MM.1S (cell line): ENCODE results near the gene MAN2A2.

ENCODE experiments used
- DNase-seq: peaks from one replicate; pipeline ENCODE4 v3.0.0-alpha.2; 2015
- H2AFZ ChIP-seq: fragments of 300-600 bp; sonication (generic); 2 replicates; pipeline ENCODE4 v1.6.0; 2016; ENCODE audit warnings: antibody characterized with exemption, low read length
- H3F3A ChIP-seq: fragments of 300-600 bp; sonication (generic); 2 replicates; pipeline ENCODE4 v1.6.1; 2016; ENCODE audit warnings: mild to moderate bottlenecking, antibody characterized with exemption, low read length, moderate library complexity, mixed read lengths; ENCODE audit not compliant: insufficient read depth
- H3K27ac ChIP-seq: fragments of 300-600 bp; sonication (generic); 2 replicates; pipeline ENCODE4 v1.5.1; 2016; ENCODE audit warnings: mild to moderate bottlenecking, low read length
- H3K27me3 ChIP-seq: fragments of 300-600 bp; sonication (generic); replicated peaks from 2 replicates; pipeline ENCODE4 v1.6.0; 2016; ENCODE audit warnings: low read length; ENCODE audit not compliant: insufficient read depth
- H3K36me3 ChIP-seq: fragments of 300-600 bp; sonication (generic); replicated peaks from 2 replicates; pipeline ENCODE4 v1.6.1; 2016; ENCODE audit warnings: mild to moderate bottlenecking, low read length, mixed read lengths; ENCODE audit not compliant: insufficient read depth
- H3K4me1 ChIP-seq: fragments of 300-600 bp; sonication (generic); 2 replicates; pipeline ENCODE4 v1.6.1; 2016; ENCODE audit warnings: low read length, mixed read lengths
- H3K4me2 ChIP-seq: fragments of 300-600 bp; sonication (generic); 2 replicates; pipeline ENCODE4 v1.6.0; 2016; ENCODE audit warnings: low read depth, low read length
- H3K4me3 ChIP-seq: fragments of 300-600 bp; sonication (generic); 2 replicates; pipeline ENCODE4 v1.5.1; 2016; ENCODE audit warnings: low read length, mixed read lengths
- H3K79me2 ChIP-seq: fragments of 300-600 bp; sonication (generic); 2 replicates; pipeline ENCODE4 v1.6.1; 2016; ENCODE audit warnings: mixed run types, low read length, mixed read lengths
- H3K9ac ChIP-seq: fragments of 300-600 bp; sonication (generic); 2 replicates; pipeline ENCODE4 v1.6.1; 2016; ENCODE audit warnings: low read length, mixed read lengths
- H3K9me2 ChIP-seq: fragments of 300-600 bp; sonication (generic); replicated peaks from 2 replicates; pipeline ENCODE4 v1.6.1; 2016; ENCODE audit warnings: mild to moderate bottlenecking, low read length, mixed read lengths; ENCODE audit not compliant: insufficient read depth
- H3K9me3 ChIP-seq: fragments of 300-600 bp; sonication (generic); replicated peaks from 2 replicates; pipeline ENCODE4 v1.6.1; 2016; ENCODE audit warnings: mild to moderate bottlenecking, low read length, mixed read lengths; ENCODE audit not compliant: insufficient read depth
- H4K20me1 ChIP-seq: fragments of 300-600 bp; sonication (generic); 2 replicates; pipeline ENCODE4 v1.6.1; 2016; ENCODE audit warnings: mild to moderate bottlenecking, low read length, moderate library complexity, mixed read lengths; ENCODE audit not compliant: insufficient read depth
- CTCF ChIP-seq: fragments of 300-600 bp; sonication (generic); IDR thresholded peaks from 2 replicates; pipeline ENCODE4 v1.5.1; 2016; ENCODE audit warnings: antibody characterized with exemption, low read length, mixed read lengths
- EZH2 ChIP-seq: fragments of 300-600 bp; sonication (generic); optimal IDR thresholded peaks from 2 replicates; pipeline ENCODE3; 2017; ENCODE audit warnings: low read depth, mild to moderate bottlenecking, antibody characterized with exemption, low read length, mixed read lengths
- EZH2phosphoT487 ChIP-seq: fragments of 300-600 bp; sonication (generic); IDR thresholded peaks from 2 replicates; pipeline ENCODE4 v1.6.1; 2018; ENCODE audit warnings: antibody characterized with exemption, low read length

MAN2A2 gene

GRCh38 chr15:90886291-90886614, 16.8 kb upstream of the MAN2A2 start:
- H3F3A ChIP-seq: no peaks in the 10 kb centered on the region; the same call in 1 of the 2 replicates
- no peaks in the 10 kb centered on the region for H3K4me1 ChIP-seq
- TF ChIP-seq EZH2 (no peak), EZH2phosphoT487 (no peak), CTCF (no peak)
- no peaks in the 10 kb centered on the region for H4K20me1 ChIP-seq
- H3K4me3 ChIP-seq: no peak overlapping the region
- H3K36me3 ChIP-seq: no peaks in the 10 kb centered on the region
- no peaks in the 10 kb centered on the region for H3K9me2 ChIP-seq
- H2AFZ ChIP-seq: no peak overlapping the region
- H3K9me3 ChIP-seq: no peaks in the 10 kb centered on the region
- no peaks in the 10 kb centered on the region for H3K79me2 ChIP-seq
- H3K27ac ChIP-seq: no peak overlapping the region
- peaks cover 10% of the 10 kb centered on the region; the same call in 1 of the 2 replicates for H3K27me3 ChIP-seq
- H3K4me2 ChIP-seq: no peak overlapping the region
- no peak overlapping the region for H3K9ac ChIP-seq
- no peak for DNase-seq

- TF ChIP-seq CTCF (no peak), EZH2phosphoT487 (no peak), EZH2 (no peak)
- Histone ChIP-seq H3F3A (no peaks in the 10 kb centered on the region; the same call in 1 of the 2 replicates), H3K36me3 (no peaks in the 10 kb centered on the region), H3K27ac (no peak overlapping the region), H3K9me2 (no peaks in the 10 kb centered on the region), H3K4me3 (no peak overlapping the region), H3K4me1 (no peaks in the 10 kb centered on the region), H4K20me1 (no peaks in the 10 kb centered on the region), H2AFZ (no peak overlapping the region), H3K9me3 (no peaks in the 10 kb centered on the region), H3K27me3 (peaks cover 10% of the 10 kb centered on the region; the same call in 1 of the 2 replicates), H3K79me2 (no peaks in the 10 kb centered on the region), H3K9ac (no peak overlapping the region), H3K4me2 (no peak overlapping the region)
- no peak for DNase-seq
These were observed 16.0 kb upstream of the MAN2A2 start for GRCh38 chr15:90887037-90887481.

- Histone ChIP-seq H3K4me2 (no peak overlapping the region), H3K79me2 (no peaks in the 10 kb centered on the region), H3K36me3 (no peaks in the 10 kb centered on the region), H3F3A (no peaks in the 10 kb centered on the region; the same call in 1 of the 2 replicates), H3K9me3 (no peaks in the 10 kb centered on the region), H2AFZ (no peak overlapping the region), H4K20me1 (no peaks in the 10 kb centered on the region), H3K4me3 (no peak overlapping the region), H3K27me3 (peaks cover 10% of the 10 kb centered on the region; the same call in 1 of the 2 replicates), H3K9me2 (no peaks in the 10 kb centered on the region), H3K4me1 (no peaks in the 10 kb centered on the region), H3K9ac (no peak overlapping the region), H3K27ac (no peak overlapping the region)
- DNase-seq: no peak
- TF ChIP-seq EZH2: no peak
These were observed 13.8 kb upstream of the MAN2A2 start for GRCh38 chr15:90889313-90889730.

- Histone ChIP-seq H3F3A (no peaks in the 10 kb centered on the region; the same call in 1 of the 2 replicates), H3K9me2 (no peaks in the 10 kb centered on the region), H2AFZ (no peak overlapping the region), H3K27me3 (peaks cover 10% of the 10 kb centered on the region; the same call in 1 of the 2 replicates), H3K79me2 (no peaks in the 10 kb centered on the region), H3K9ac (no peak overlapping the region), H3K36me3 (no peaks in the 10 kb centered on the region), H3K4me1 (no peaks in the 10 kb centered on the region), H3K4me2 (no peak overlapping the region), H3K9me3 (no peaks in the 10 kb centered on the region), H4K20me1 (no peaks in the 10 kb centered on the region), H3K4me3 (no peak overlapping the region), H3K27ac (no peak overlapping the region)
- no peak for DNase-seq
- no peak for TF ChIP-seq EZH2phosphoT487
- TF ChIP-seq CTCF: no peak
- no peak for TF ChIP-seq EZH2
These were observed 13.2 kb upstream of the MAN2A2 start for GRCh38 chr15:90889736-90890456.
